22Rv1 (cell line): ENCODE results near the gene TLR10.

Experiments used
- ZFX ChIP-seq: fragments of 450-650 bp; IDR thresholded peaks from 2 replicates; pipeline ENCODE4 v1.6.1; 2017; ENCODE audit warnings: antibody characterized with exemption, borderline replicate concordance
- TF ChIP-seq, protein P1 (sequence below): fragments of 450-650 bp; IDR thresholded peaks from 2 replicates; pipeline ENCODE4 v1.5.1; 2017; ENCODE audit warnings: mild to moderate bottlenecking

DNA sequence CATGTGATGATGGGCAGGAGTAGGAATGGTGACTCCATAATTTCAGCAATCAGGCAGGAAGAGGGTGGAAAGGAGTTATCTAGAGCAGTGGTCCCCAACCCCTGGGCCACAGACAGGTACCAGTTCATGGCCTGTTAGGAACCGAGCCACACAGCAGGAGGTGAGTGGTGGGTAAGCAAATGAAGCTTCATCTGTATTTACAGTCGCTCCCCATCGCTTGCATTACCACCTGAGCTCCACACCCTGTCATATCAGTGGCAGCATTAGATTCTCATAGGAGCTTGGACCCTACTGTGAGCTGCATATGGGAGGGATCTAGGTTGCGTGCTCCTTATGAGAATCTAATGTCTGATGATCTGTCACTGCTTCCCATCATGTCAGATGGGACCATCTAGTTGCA, 1.4 kb upstream of the TLR10 start:
- TF ChIP-seq, protein P1, sequence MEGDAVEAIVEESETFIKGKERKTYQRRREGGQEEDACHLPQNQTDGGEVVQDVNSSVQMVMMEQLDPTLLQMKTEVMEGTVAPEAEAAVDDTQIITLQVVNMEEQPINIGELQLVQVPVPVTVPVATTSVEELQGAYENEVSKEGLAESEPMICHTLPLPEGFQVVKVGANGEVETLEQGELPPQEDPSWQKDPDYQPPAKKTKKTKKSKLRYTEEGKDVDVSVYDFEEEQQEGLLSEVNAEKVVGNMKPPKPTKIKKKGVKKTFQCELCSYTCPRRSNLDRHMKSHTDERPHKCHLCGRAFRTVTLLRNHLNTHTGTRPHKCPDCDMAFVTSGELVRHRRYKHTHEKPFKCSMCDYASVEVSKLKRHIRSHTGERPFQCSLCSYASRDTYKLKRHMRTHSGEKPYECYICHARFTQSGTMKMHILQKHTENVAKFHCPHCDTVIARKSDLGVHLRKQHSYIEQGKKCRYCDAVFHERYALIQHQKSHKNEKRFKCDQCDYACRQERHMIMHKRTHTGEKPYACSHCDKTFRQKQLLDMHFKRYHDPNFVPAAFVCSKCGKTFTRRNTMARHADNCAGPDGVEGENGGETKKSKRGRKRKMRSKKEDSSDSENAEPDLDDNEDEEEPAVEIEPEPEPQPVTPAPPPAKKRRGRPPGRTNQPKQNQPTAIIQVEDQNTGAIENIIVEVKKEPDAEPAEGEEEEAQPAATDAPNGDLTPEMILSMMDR: no peak
- no peak for TF ChIP-seq ZFX
